Anterior cingulate cortex (tissue), 58 donors: Measurements from ENCODE around the gene SLC2A4.
"Not testable (repeated sequence)": the region's sequence is repeated elsewhere in the genome, so short reads cannot be mapped to it uniquely, and the experiment has no call there.

Experiments
- DNase-seq, 58 donors: peaks; one replicate each; lab custom pipeline; 2025; lab: John Stamatoyannopoulos, UW

Gene SLC2A4

GRCh38 chr17:7243838-7244237, 37.7 kb upstream of the SLC2A4 start:
- DNase-seq, result not testable (repeated sequence)

GRCh38 chr17:7246779-7247178, 34.7 kb upstream of the SLC2A4 start:
- DNase-seq, result no peak

- no peak for DNase-seq
Measured at GRCh38 chr17:7248796-7249195, 32.7 kb upstream of the SLC2A4 start.

- DNase-seq, result no peak
Measured at GRCh38 chr17:7249214-7249613, 32.3 kb upstream of the SLC2A4 start.

GRCh38 chr17:7249830-7250229, 31.7 kb upstream of the SLC2A4 start:
- DNase-seq, result peak in 1 of 58 donors; percentile 3

- peak in 1 of 58 donors; percentile 18 for DNase-seq
Measured at GRCh38 chr17:7250695-7251627, 30.6 kb upstream of the SLC2A4 start.

GRCh38 chr17:7251661-7252175, 29.8 kb upstream of the SLC2A4 start, which contains the start of gene CTDNEP1:
Gene CTDNEP1 (minus strand): TSS chr17:7251734. CDS start chr17:7251296, 438 bp downstream.
- DNase-seq, result peak; percentile 84 to 100 (median 98)

- peak in 57 of 58 donors; percentile 68 to 94 (median 88) for DNase-seq
Measured at GRCh38 chr17:7252176-7253043, 29.1 kb upstream of the SLC2A4 start, which contains the start of gene ELP5. Gene ELP5 (plus strand): TSS chr17:7252215. CDS start chr17:7252551, 336 bp downstream.

GRCh38 chr17:7253082-7253481, 28.4 kb upstream of the SLC2A4 start:
- no peak for DNase-seq

GRCh38 chr17:7254511-7254910, 27.0 kb upstream of the SLC2A4 start:
- DNase-seq, result no peak

- DNase-seq, result no peak
Measured at GRCh38 chr17:7256766-7257456, 24.6 kb upstream of the SLC2A4 start.

- no peak for DNase-seq
Measured at GRCh38 chr17:7258731-7259554, 22.6 kb upstream of the SLC2A4 start.

GRCh38 chr17:7259555-7259889, 22.0 kb upstream of the SLC2A4 start:
- no peak for DNase-seq

GRCh38 chr17:7260151-7260550, 21.4 kb upstream of the SLC2A4 start:
- DNase-seq, result no peak

GRCh38 chr17:7260651-7261378, 20.7 kb upstream of the SLC2A4 start:
- no peak for DNase-seq

GRCh38 chr17:7261379-7262191, 19.9 kb upstream of the SLC2A4 start:
- DNase-seq, result no peak

GRCh38 chr17:7262192-7262934, 19.2 kb upstream of the SLC2A4 start, which contains the start of gene CLDN7:
Gene CLDN7 (minus strand): TSS chr17:7262478. CDS start chr17:7262043, 435 bp downstream.
- no peak for DNase-seq
